ENCODE measurements around the gene SOWAHA. TPM values are rescaled to one million over a fixed set of nuclear protein-coding genes. Genes with fewer than 3 reads are reported as not detected.
A peak's percentile ranks its signal among the peaks of the same experiment; 100 is the strongest.

SOWAHA gene
- total and polyA plus RNA-seq, 2 experiments from 2014 or later: not detected

- Histone ChIP-seq H3K4me1 (ENCODE audit: low read depth) (peaks cover 8% of the 10 kb centered on the region), H3K4me3 (no peak overlapping the region), H3K9me3 (ENCODE audit: low read depth) (no peaks in the 10 kb centered on the region), H3K36me3 (no peaks in the 10 kb centered on the region), H3K27me3 (peaks cover 54% of the 10 kb centered on the region), H3K27ac (no peak overlapping the region)
- no peak for TF ChIP-seq CTCF (IDR thresholded peaks at IDR 0.05; ENCODE audit: low read depth, low read length)
- no peak for DNase-seq (ENCODE audit: low read depth in 1 of 2, low spot score in 1 of 2)
Measured at GRCh38 chr5:132778856-132779255, 34.2 kb upstream of the SOWAHA start.

- no peak overlapping the region for H3K4me3 ChIP-seq
- no peaks in the 10 kb centered on the region for H3K9me3 ChIP-seq (ENCODE audit: low read depth)
- peaks cover 8% of the 10 kb centered on the region for H3K4me1 ChIP-seq (ENCODE audit: low read depth)
- H3K36me3 ChIP-seq: no peaks in the 10 kb centered on the region
- no peak overlapping the region for H3K27ac ChIP-seq
- no peak for DNase-seq (ENCODE audit: low read depth in 1 of 2, low spot score in 1 of 2)
- H3K27me3 ChIP-seq: peaks cover 54% of the 10 kb centered on the region
- TF ChIP-seq CTCF (IDR thresholded peaks at IDR 0.05; ENCODE audit: low read depth, low read length): no peak
Measured at GRCh38 chr5:132779961-132780360, 33.1 kb upstream of the SOWAHA start.

GRCh38 chr5:132780577-132780976 lies 32.5 kb upstream of the SOWAHA start:
- Histone ChIP-seq H3K4me1 (ENCODE audit: low read depth) (peaks cover 14% of the 10 kb centered on the region), H3K4me3 (no peak overlapping the region), H3K27me3 (peaks cover 54% of the 10 kb centered on the region), H3K27ac (no peak overlapping the region), H3K9me3 (ENCODE audit: low read depth) (no peaks in the 10 kb centered on the region), H3K36me3 (no peaks in the 10 kb centered on the region)
- no peak for TF ChIP-seq CTCF (IDR thresholded peaks at IDR 0.05; ENCODE audit: low read depth, low read length)
- no peak for DNase-seq (ENCODE audit: low read depth in 1 of 2, low spot score in 1 of 2)

- H3K27me3 ChIP-seq: peaks cover 54% of the 10 kb centered on the region
- no peak for DNase-seq (ENCODE audit: low read depth in 1 of 2, low spot score in 1 of 2)
- TF ChIP-seq CTCF (IDR thresholded peaks at IDR 0.05; ENCODE audit: low read depth, low read length): no peak
- H3K36me3 ChIP-seq: no peaks in the 10 kb centered on the region
- H3K27ac ChIP-seq: no peak overlapping the region
- no peaks in the 10 kb centered on the region for H3K9me3 ChIP-seq (ENCODE audit: low read depth)
- H3K4me3 ChIP-seq: no peak overlapping the region
- peaks cover 11% of the 10 kb centered on the region for H3K4me1 ChIP-seq (ENCODE audit: low read depth)
Measured at GRCh38 chr5:132781029-132781428, 32.1 kb upstream of the SOWAHA start.

- H3K9me3 ChIP-seq (ENCODE audit: low read depth): no peaks in the 10 kb centered on the region
Measured at GRCh38 chr5:132782101-132782500, 31.0 kb upstream of the SOWAHA start.

More at GRCh38 chr5:132782101-132782500, 31.0 kb upstream of the SOWAHA start:
- H3K4me3 ChIP-seq: no peak overlapping the region
- no peak overlapping the region for H3K27ac ChIP-seq
- peak in 1 of 2 donors; percentile 42 for DNase-seq (ENCODE audit: low read depth in 1 of 2, low spot score in 1 of 2)
- H3K36me3 ChIP-seq: no peaks in the 10 kb centered on the region
- H3K4me1 ChIP-seq (ENCODE audit: low read depth): peaks cover 8% of the 10 kb centered on the region
- no peak for TF ChIP-seq CTCF (IDR thresholded peaks at IDR 0.05; ENCODE audit: low read depth, low read length)
- H3K27me3 ChIP-seq: peaks cover 54% of the 10 kb centered on the region
